ENCODE measurements around the gene METTL4.
"Not testable (repeated sequence)": the region's sequence is repeated elsewhere in the genome, so short reads cannot be mapped to it uniquely, and the experiment has no call there.

METTL4 gene

GRCh38 chr18:2536493-2536892 is 34.8 kb downstream of the METTL4 start:
- H3K4me2 ChIP-seq (ENCODE audit: low read length), result no peak overlapping the region
- no peaks in the 10 kb centered on the region for H3K9me3 ChIP-seq (replicated peaks; ENCODE audit: low read length)
- H3K4me3 ChIP-seq (ENCODE audit: low read length), result no peak overlapping the region
- H3K27me3 ChIP-seq (ENCODE audit: control insufficient read depth, insufficient read depth, low read length), result no peaks in the 10 kb centered on the region
- no peak overlapping the region for H3K9ac ChIP-seq (ENCODE audit: low read depth, low read length)
- no peaks in the 10 kb centered on the region for H3K36me3 ChIP-seq (ENCODE audit: insufficient read depth, low read length)
- H3K4me1 ChIP-seq (ENCODE audit: control insufficient read depth, insufficient read depth, low read length), result peaks cover 5% of the 10 kb centered on the region

- H3K36me3 ChIP-seq (ENCODE audit: insufficient read depth, low read length), result no peaks in the 10 kb centered on the region
- no peak overlapping the region for H3K9ac ChIP-seq (ENCODE audit: low read depth, low read length)
- no peak overlapping the region for H3K4me3 ChIP-seq (ENCODE audit: low read length)
- H3K9me3 ChIP-seq (replicated peaks; ENCODE audit: low read length), result no peaks in the 10 kb centered on the region
- H3K4me2 ChIP-seq (ENCODE audit: low read length), result no peak overlapping the region
- no peaks in the 10 kb centered on the region for H3K27me3 ChIP-seq (ENCODE audit: control insufficient read depth, insufficient read depth, low read length)
- H3K4me1 ChIP-seq (ENCODE audit: control insufficient read depth, insufficient read depth, low read length), result peaks cover 5% of the 10 kb centered on the region
Observed at GRCh38 chr18:2536063-2536462, 35.2 kb downstream of the METTL4 start.

- Histone ChIP-seq H3K9me3 (replicated peaks; ENCODE audit: low read length) (no peaks in the 10 kb centered on the region), H3K4me3 (ENCODE audit: low read length) (no peak overlapping the region), H3K36me3 (ENCODE audit: insufficient read depth, low read length) (no peaks in the 10 kb centered on the region), H3K27me3 (ENCODE audit: control insufficient read depth, insufficient read depth, low read length) (no peaks in the 10 kb centered on the region), H3K4me2 (ENCODE audit: low read length) (no peak overlapping the region), H3K9ac (ENCODE audit: low read depth, low read length) (no peak overlapping the region), H3K4me1 (ENCODE audit: control insufficient read depth, insufficient read depth, low read length) (peaks cover 5% of the 10 kb centered on the region)
Observed at GRCh38 chr18:2535419-2535910, 35.8 kb downstream of the METTL4 start.

GRCh38 chr18:2534906-2535305 is 36.4 kb downstream of the METTL4 start:
- no peaks in the 10 kb centered on the region for H3K36me3 ChIP-seq (ENCODE audit: insufficient read depth, low read length)
- H3K4me3 ChIP-seq (ENCODE audit: low read length), result no peak overlapping the region
- no peaks in the 10 kb centered on the region for H3K27me3 ChIP-seq (ENCODE audit: control insufficient read depth, insufficient read depth, low read length)
- peaks cover 5% of the 10 kb centered on the region for H3K4me1 ChIP-seq (ENCODE audit: control insufficient read depth, insufficient read depth, low read length)
- no peak overlapping the region for H3K9ac ChIP-seq (ENCODE audit: low read depth, low read length)
- H3K4me2 ChIP-seq (ENCODE audit: low read length), result no peak overlapping the region
- no peaks in the 10 kb centered on the region for H3K9me3 ChIP-seq (replicated peaks; ENCODE audit: low read length)

- no peaks in the 10 kb centered on the region for H3K27me3 ChIP-seq (ENCODE audit: control insufficient read depth, insufficient read depth, low read length)
- H3K36me3 ChIP-seq (ENCODE audit: insufficient read depth, low read length), result no peaks in the 10 kb centered on the region
- H3K9ac ChIP-seq (ENCODE audit: low read depth, low read length), result no peak overlapping the region
- H3K4me2 ChIP-seq (ENCODE audit: low read length), result no peak overlapping the region
- no peak overlapping the region for H3K4me3 ChIP-seq (ENCODE audit: low read length)
- peaks cover 5% of the 10 kb centered on the region for H3K4me1 ChIP-seq (ENCODE audit: control insufficient read depth, insufficient read depth, low read length)
- H3K9me3 ChIP-seq (replicated peaks; ENCODE audit: low read length), result no peaks in the 10 kb centered on the region
Observed at GRCh38 chr18:2532797-2533196, 38.5 kb downstream of the METTL4 start.

GRCh38 chr18:2531751-2532150 is 39.6 kb downstream of the METTL4 start:
- Histone ChIP-seq H3K9me3 (replicated peaks; ENCODE audit: low read length) (no peaks in the 10 kb centered on the region), H3K4me1 (ENCODE audit: control insufficient read depth, insufficient read depth, low read length) (peaks cover 4% of the 10 kb centered on the region), H3K36me3 (ENCODE audit: insufficient read depth, low read length) (no peaks in the 10 kb centered on the region), H3K4me3 (ENCODE audit: low read length) (no peak overlapping the region), H3K27me3 (ENCODE audit: control insufficient read depth, insufficient read depth, low read length) (no peaks in the 10 kb centered on the region), H3K9ac (ENCODE audit: low read depth, low read length) (no peak overlapping the region), H3K4me2 (ENCODE audit: low read length) (no peak overlapping the region)

GRCh38 chr18:2529154-2529553 is 42.2 kb downstream of the METTL4 start:
- no peaks in the 10 kb centered on the region for H3K27me3 ChIP-seq (ENCODE audit: control insufficient read depth, insufficient read depth, low read length)
- H3K4me2 ChIP-seq (ENCODE audit: low read length), result no peak overlapping the region
- no peak overlapping the region for H3K9ac ChIP-seq (ENCODE audit: low read depth, low read length)
- H3K9me3 ChIP-seq (replicated peaks; ENCODE audit: low read length), result no peaks in the 10 kb centered on the region
- no peak overlapping the region for H3K4me3 ChIP-seq (ENCODE audit: low read length)
- H3K36me3 ChIP-seq (ENCODE audit: insufficient read depth, low read length), result no peaks in the 10 kb centered on the region
- no peaks in the 10 kb centered on the region for H3K4me1 ChIP-seq (ENCODE audit: control insufficient read depth, insufficient read depth, low read length)

- Histone ChIP-seq H3K9me3 (replicated peaks; ENCODE audit: low read length) (no peaks in the 10 kb centered on the region), H3K36me3 (ENCODE audit: insufficient read depth, low read length) (no peaks in the 10 kb centered on the region), H3K4me1 (ENCODE audit: control insufficient read depth, insufficient read depth, low read length) (no peaks in the 10 kb centered on the region), H3K4me2 (ENCODE audit: low read length) (no peak overlapping the region), H3K27me3 (ENCODE audit: control insufficient read depth, insufficient read depth, low read length) (no peaks in the 10 kb centered on the region), H3K4me3 (ENCODE audit: low read length) (no peak overlapping the region), H3K9ac (ENCODE audit: low read depth, low read length) (no peak overlapping the region)
Observed at GRCh38 chr18:2526329-2526728, 45.0 kb downstream of the METTL4 start.

GRCh38 chr18:2524794-2525198 is 46.5 kb downstream of the METTL4 start:
- not testable (repeated sequence) for H3K36me3 ChIP-seq (ENCODE audit: insufficient read depth, low read length); H3K9me3 ChIP-seq (replicated peaks; ENCODE audit: low read length); H3K9ac ChIP-seq (ENCODE audit: low read depth, low read length); H3K4me2 ChIP-seq (ENCODE audit: low read length); H3K27me3 ChIP-seq (ENCODE audit: control insufficient read depth, insufficient read depth, low read length); H3K4me1 ChIP-seq (ENCODE audit: control insufficient read depth, insufficient read depth, low read length); H3K4me3 ChIP-seq (ENCODE audit: low read length)

- H3K4me3 ChIP-seq (ENCODE audit: low read length), result no peak overlapping the region
- no peak overlapping the region for H3K4me2 ChIP-seq (ENCODE audit: low read length)
- no peaks in the 10 kb centered on the region for H3K36me3 ChIP-seq (ENCODE audit: insufficient read depth, low read length)
- H3K27me3 ChIP-seq (ENCODE audit: control insufficient read depth, insufficient read depth, low read length), result no peaks in the 10 kb centered on the region
- no peaks in the 10 kb centered on the region for H3K9me3 ChIP-seq (replicated peaks; ENCODE audit: low read length)
- H3K9ac ChIP-seq (ENCODE audit: low read depth, low read length), result no peak overlapping the region
- H3K4me1 ChIP-seq (ENCODE audit: control insufficient read depth, insufficient read depth, low read length), result no peaks in the 10 kb centered on the region
Observed at GRCh38 chr18:2522112-2522511, 49.2 kb downstream of the METTL4 start.

- Histone ChIP-seq H3K9me3 (replicated peaks; ENCODE audit: low read length) (no peaks in the 10 kb centered on the region), H3K9ac (ENCODE audit: low read depth, low read length) (no peak overlapping the region), H3K27me3 (ENCODE audit: control insufficient read depth, insufficient read depth, low read length) (no peaks in the 10 kb centered on the region), H3K4me3 (ENCODE audit: low read length) (no peak overlapping the region), H3K4me1 (ENCODE audit: control insufficient read depth, insufficient read depth, low read length) (peaks cover 33% of the 10 kb centered on the region), H3K36me3 (ENCODE audit: insufficient read depth, low read length) (no peaks in the 10 kb centered on the region), H3K4me2 (ENCODE audit: low read length) (no peak overlapping the region)
Observed at GRCh38 chr18:2518473-2518872, 52.8 kb downstream of the METTL4 start.

GRCh38 chr18:2515908-2516625 is 55.2 kb downstream of the METTL4 start:
- H3K9ac ChIP-seq (ENCODE audit: low read depth, low read length), result peak overlapping the region; percentile 56
- no peaks in the 10 kb centered on the region for H3K9me3 ChIP-seq (replicated peaks; ENCODE audit: low read length)
- peaks cover 35% of the 10 kb centered on the region for H3K4me1 ChIP-seq (ENCODE audit: control insufficient read depth, insufficient read depth, low read length)
- H3K4me2 ChIP-seq (ENCODE audit: low read length), result peak overlapping the region; percentile 70
- peak overlapping the region; percentile 42 for H3K4me3 ChIP-seq (ENCODE audit: low read length)
- no peaks in the 10 kb centered on the region for H3K27me3 ChIP-seq (ENCODE audit: control insufficient read depth, insufficient read depth, low read length)
- H3K36me3 ChIP-seq (ENCODE audit: insufficient read depth, low read length), result no peaks in the 10 kb centered on the region
